K562 (cell line): ENCODE measurements around the gene APOBEC3A. TPM values are rescaled to one million over a fixed set of nuclear protein-coding genes. Genes with fewer than 3 reads are reported as not detected.
A peak's percentile ranks its signal among the peaks of the same experiment; 100 is the strongest.
"Not testable (repeated sequence)": the region's sequence is repeated elsewhere in the genome, so short reads cannot be mapped to it uniquely, and the experiment has no call there.

Experiments
- ATAC-seq: fragments of 200-7000 bp; cut with Tn5 transposase; 3 replicates; pipeline ENCODE4 v1.9.1; 2020; ENCODE audit warnings: moderate library complexity
- BruUV-seq: library from RNA; stranded (reverse); fragments of 400-500 nt; replicated peaks from 2 replicates; lab custom pipeline; 2021; lab: Mats Ljungman, UMichigan
- CTCF ChIA-PET: fragments of 300-600 bp; formaldehyde crosslinking; extraction: SDS; loops from one replicate; lab custom pipeline; 2021; ENCODE audit warnings: low intra/inter-chr PET ratio; lab: Yijun Ruan, JAX
- POLR2A ChIA-PET: fragments of 300-600, 350-650 bp; sonication (Branson Sonifier 250); formaldehyde crosslinking; extraction: SDS; loops from one replicate; lab custom pipeline; 2021; ENCODE audit warnings: antibody characterized with exemption, inconsistent platforms; lab: Yijun Ruan, JAX
- DNase-seq, 4 experiments: peaks; one replicate each; pipeline versions ENCODE4 v3.0.0 to v3.0.0-alpha.2; 2011 to 2018; ENCODE audit warnings: low spot score in 3 of 4, mixed read lengths in 3 of 4; ENCODE audit errors: extremely low read depth in 1 of 4
- FAIRE-seq: peaks from 2 replicates; lab custom pipeline; 2011; peaks lifted over from hg19 to GRCh38; lab: Jason Lieb, UNC
- H2AFZ ChIP-seq: 2 replicates; pipeline ENCODE4 v1.6.0; 2011; ENCODE audit warnings: low read depth, low read length, control low read depth, inconsistent platforms
- H3K27ac ChIP-seq: fragments of 200-600 bp; 3 replicates; pipeline ENCODE4 v1.8.0; 2011; ENCODE audit warnings: low read depth, mild to moderate bottlenecking, control low read depth, inconsistent platforms, low read length, moderate library complexity, mixed read lengths; ENCODE audit errors: extremely low read depth
- H3K27me3 ChIP-seq, 2 experiments: fragments of 300-600 bp in 1 of 2; 2 replicates in 1 of 2; 3 replicates in 1 of 2; pipeline versions ENCODE4 v1.6.0 to v1.8.0; 2011; ENCODE audit warnings: inconsistent platforms in 2 of 2, low read length in 2 of 2, mild to moderate bottlenecking in 1 of 2, mixed read lengths in 1 of 2, moderate library complexity in 1 of 2; ENCODE audit not compliant: control insufficient read depth in 2 of 2, insufficient read depth in 2 of 2
- H3K36me3 ChIP-seq: fragments of 300-600 bp; 3 replicates; pipeline ENCODE4 v1.8.0; 2011; ENCODE audit warnings: mild to moderate bottlenecking, low read length, inconsistent platforms; ENCODE audit not compliant: control insufficient read depth, insufficient read depth
- H3K4me1 ChIP-seq, 2 experiments: fragments of 200-600 bp in 1 of 2; replicated peaks in 1 of 2; 2 replicates in 1 of 2; 3 replicates in 1 of 2; pipeline versions ENCODE4 v1.5.1 to v1.8.0; 2011; ENCODE audit warnings: inconsistent platforms in 2 of 2, low read length in 2 of 2, mild to moderate bottlenecking in 1 of 2, mixed read lengths in 1 of 2, moderate library complexity in 1 of 2; ENCODE audit not compliant: control insufficient read depth in 2 of 2, insufficient read depth in 2 of 2
- H3K4me2 ChIP-seq: 2 replicates; pipeline ENCODE4 v1.6.1; 2011; ENCODE audit warnings: low read length, control low read depth, inconsistent platforms, mixed read lengths; ENCODE audit not compliant: insufficient read depth
- H3K4me3 ChIP-seq: fragments of 200-600 bp; sonication (generic), shearing (Covaris generic); 2 replicates; pipeline ENCODE4 v1.5.1; 2016; ENCODE audit warnings: control low read depth, inconsistent platforms
- H3K79me2 ChIP-seq: fragments of 200-600 bp; 3 replicates; pipeline ENCODE4 v1.8.0; 2011; ENCODE audit warnings: low read length, inconsistent platforms; ENCODE audit not compliant: control insufficient read depth, insufficient read depth
- H3K9ac ChIP-seq, 2 experiments: 2 replicates each; pipeline versions ENCODE4 v1.6.0 to v1.6.1; 2011; ENCODE audit warnings: low read depth in 2 of 2, low read length in 2 of 2, control low read depth in 1 of 2, inconsistent platforms in 1 of 2, mild to moderate bottlenecking in 1 of 2, mixed read lengths in 1 of 2; ENCODE audit not compliant: insufficient read depth in 1 of 2
- H3K9me1 ChIP-seq: one replicate; pipeline ENCODE4 v1.6.0; 2011; ENCODE audit warnings: inconsistent platforms, mild to moderate bottlenecking, low read length, moderate library complexity; ENCODE audit not compliant: control insufficient read depth, insufficient read depth
- H3K9me3 ChIP-seq: replicated peaks from 2 replicates; pipeline ENCODE4 v1.5.1; 2011; ENCODE audit warnings: low read depth, low read length, inconsistent platforms; ENCODE audit not compliant: control insufficient read depth, insufficient read depth
- H4K20me1 ChIP-seq: replicated peaks from 2 replicates; pipeline ENCODE4 v1.6.1; 2011; ENCODE audit warnings: low read length, inconsistent platforms, mixed read lengths; ENCODE audit not compliant: control insufficient read depth, insufficient read depth
- EP300 ChIP-seq: IDR thresholded peaks from 2 replicates; pipeline ENCODE4 v1.6.1; 2012; ENCODE audit warnings: low read length, improper control_type of control experiment
- GTF2E2 ChIP-seq: fragments of 200-800 bp; sonication (Bioruptor generic); IDR thresholded peaks from 2 replicates; pipeline ENCODE4 v1.6.1; 2016; ENCODE audit warnings: missing genetic modification characterization, missing compliant biosample characterization
- KDM5B ChIP-seq: fragments of 200-600 bp; sonication (generic); IDR thresholded peaks from 2 replicates; pipeline ENCODE4 v1.6.1; 2012; ENCODE audit warnings: low read depth, mild to moderate bottlenecking, moderate library complexity, low read length, control low read depth, inconsistent platforms; ENCODE audit not compliant: insufficient replicate concordance
- POLR2AphosphoS5 ChIP-seq: IDR thresholded peaks from 2 replicates; pipeline ENCODE4 v1.6.1; 2011; ENCODE audit warnings: mild to moderate bottlenecking, low read depth, low read length, moderate library complexity; ENCODE audit not compliant: control insufficient read depth, insufficient read depth
- ZSCAN32 ChIP-seq: fragments of 450-650 bp; formaldehyde crosslinking; IDR thresholded peaks from 2 replicates; pipeline ENCODE4 v1.4.0; 2020; ENCODE audit warnings: mild to moderate bottlenecking, moderate library complexity
- WGBS: fragments of 100-300 bp; shearing (Covaris generic); methylation state at CpG from one replicate; pipeline ENCODE4 v1.1.6; 2016; ENCODE audit warnings: low coverage, mixed read lengths; ENCODE audit not compliant: insufficient coverage; ENCODE audit errors: missing lambda C conversion rate; 5-methylcytosine and 5-hydroxymethylcytosine counted together
- in situ Hi-C: fragments of 300-500 bp; cut with MboI; formaldehyde crosslinking; loops from 4 replicates; pipeline ENCODE4 v1.15.0; 2018; ENCODE audit warnings: inconsistent platforms, mixed read lengths
- intact Hi-C: fragments of 100-400 bp; cut with micrococcal nuclease; formaldehyde crosslinking; loops from 2 replicates; pipeline ENCODE4 v1.14.2; 2022
- polyA plus RNA-seq, 8 experiments: library from polyadenylated mRNA; depleted of rRNA in 4 of 8; stranded (reverse) in 5 of 8; unstranded in 3 of 8; fragments of >200 nt; fragmentation: Nextera tagmentation in 2 of 8; fragmentation: Illumina TruSeq in 1 of 8; extraction: Ambion mirVana in 2 of 8; extraction: Trizol in 1 of 8; gene quantifications; 2 replicates each; pipeline versions ENCODE4 v1.2.1 to v1.2.3, GENCODE V29; 2011 to 2014; ENCODE audit warnings: inconsistent platforms in 1 of 8, missing spikeins in 1 of 8
- total RNA-seq, 7 experiments: library from RNA; depleted of rRNA in 6 of 7; stranded (reverse); fragments of >200 nt in 6 of 7; fragmentation: Illumina TruSeq in 2 of 7; extraction: Trizol in 2 of 7; gene quantifications; 2 replicates each; pipeline versions ENCODE4 v1.2.1 to v1.2.3, GENCODE V29; 2011 to 2021; ENCODE audit warnings: low replicate concordance in 1 of 7

The APOBEC3A gene
- total and polyA plus RNA-seq, 9 of the 15 experiments (the other 6 are each of a cell fraction or from before 2014, with no cell fraction given): 0.04 TPM; not detected in 8

DNA sequence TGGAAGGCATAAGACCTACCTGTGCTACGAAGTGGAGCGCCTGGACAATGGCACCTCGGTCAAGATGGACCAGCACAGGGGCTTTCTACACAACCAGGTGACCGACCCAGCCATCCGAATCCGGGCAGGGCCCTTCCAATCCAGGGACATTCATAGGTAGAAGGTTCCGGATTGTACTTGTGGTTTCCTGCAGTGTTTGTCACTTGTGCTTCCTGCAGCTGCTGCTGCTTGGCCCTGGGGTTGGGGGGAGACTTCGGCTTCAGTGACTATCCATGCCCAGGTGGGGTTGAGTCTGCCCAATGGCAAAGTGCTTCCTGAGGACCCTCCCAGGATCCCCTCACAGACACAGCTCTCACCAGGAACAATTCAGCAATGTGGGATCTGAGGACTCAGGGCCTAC, 2.2 kb downstream of the APOBEC3A start (continued):
- no peak for TF ChIP-seq KDM5B
- TF ChIP-seq ZSCAN32: no peak
- TF ChIP-seq EP300: no peak
- no peak for TF ChIP-seq POLR2AphosphoS5
- no peak for TF ChIP-seq GTF2E2 (tag)

DNA sequence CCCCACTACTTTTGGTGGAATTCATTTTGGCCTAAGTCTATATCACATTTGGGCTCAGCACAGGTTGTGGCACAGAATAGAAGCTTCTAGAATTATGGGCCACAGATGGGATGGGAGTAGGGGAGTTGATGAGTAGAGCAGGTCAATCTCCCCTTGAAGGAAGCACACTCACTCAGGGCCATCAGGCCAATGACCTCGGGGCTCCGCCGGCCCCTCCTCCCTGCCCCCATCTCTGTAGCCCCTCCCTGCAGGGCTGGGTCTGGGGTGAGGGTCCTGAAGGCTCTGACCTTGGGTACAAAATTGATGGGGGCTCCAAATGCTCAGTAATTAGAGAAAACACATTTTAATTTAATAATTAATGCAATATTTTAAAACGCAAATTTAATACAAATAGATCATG, 3.3 kb downstream of the APOBEC3A start:
- CTCF ChIA-PET, H3K79me2 ChIP-seq, H2AFZ ChIP-seq, H3K9me1 ChIP-seq, H3K36me3 ChIP-seq, H3K4me3 ChIP-seq, intact Hi-C loops, H4K20me1 ChIP-seq, H3K9ac ChIP-seq, POLR2A ChIA-PET, H3K4me2 ChIP-seq, ATAC-seq, FAIRE-seq, in situ Hi-C loops, DNase-seq, H3K27ac ChIP-seq, H3K9me3 ChIP-seq, BruUV-seq: not testable (repeated sequence)
- peaks cover 3 to 23% of the 10 kb centered on the region in 2 experiments; a peak in 4 of 5 replicates for H3K4me1 ChIP-seq
- WGBS: 0% methylated on average over 1 of the region's 4 CpGs
- peaks cover 0 to 11% of the 10 kb centered on the region in 2 experiments; a peak in 2 of 5 replicates for H3K27me3 ChIP-seq

DNA sequence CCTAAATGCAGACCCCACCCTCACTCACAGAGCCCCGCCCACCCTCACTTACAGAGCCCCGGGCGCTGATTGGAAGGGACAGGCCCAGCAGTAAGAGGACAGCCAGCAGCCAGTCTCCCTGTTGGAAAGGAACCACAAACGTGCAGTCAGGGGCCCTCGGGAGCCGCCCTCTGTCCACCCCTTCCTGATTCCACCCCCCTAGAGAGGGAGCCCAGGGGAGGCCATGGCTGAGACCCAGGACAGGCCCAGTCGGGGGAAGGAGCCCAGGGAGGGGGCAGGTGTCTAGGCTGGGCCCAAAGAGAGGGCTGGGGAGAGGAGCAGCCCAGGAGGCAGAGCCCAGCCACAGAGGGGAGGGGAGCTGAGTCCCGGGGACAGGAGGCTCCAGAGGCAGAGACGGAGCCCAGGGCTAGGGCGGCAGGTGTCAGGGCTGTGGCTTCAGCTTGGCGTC, 5.9 kb downstream of the APOBEC3A start:
- POLR2A ChIA-PET, H3K79me2 ChIP-seq, CTCF ChIA-PET, DNase-seq, H3K4me2 ChIP-seq, in situ Hi-C loops, H4K20me1 ChIP-seq, H3K9ac ChIP-seq, BruUV-seq, H3K9me3 ChIP-seq, FAIRE-seq, H2AFZ ChIP-seq, intact Hi-C loops, H3K4me3 ChIP-seq, H3K36me3 ChIP-seq, H3K9me1 ChIP-seq, H3K27ac ChIP-seq: not testable (repeated sequence)
- peak; percentile 67 for ATAC-seq
- peaks cover 10 to 37% of the 10 kb centered on the region in 2 experiments; a peak in 4 of 5 replicates for H3K4me1 ChIP-seq
- 20% methylated on average over 2 of the region's 11 CpGs for WGBS
- peaks cover 0 to 20% of the 10 kb centered on the region in 2 experiments; a peak in 2 of 5 replicates for H3K27me3 ChIP-seq
